ENCODE results near the gene SH3BP4. TPM values are rescaled to one million over a fixed set of nuclear protein-coding genes. Genes with fewer than 3 reads are reported as not detected.

Gene SH3BP4
- polyA plus RNA-seq, 4 donors: 3.6 to 36.7 (median 17.4) TPM

- Histone ChIP-seq H3K4me1 (ENCODE audit: control insufficient read depth in 3 of 3, insufficient read depth in 2 of 3, low read depth in 1 of 3, low read length in 2 of 3) (peaks cover 4 to 5% (median 5%) of the 10 kb centered on the region in 3 donors), H3K9me3 (ENCODE audit: control insufficient read depth in 2 of 2, insufficient read depth in 1 of 2, low read depth in 1 of 2, low read length in 1 of 2) (no peaks in the 10 kb centered on the region), H3K36me3 (ENCODE audit: control insufficient read depth in 3 of 3, insufficient read depth in 2 of 3, low read depth in 1 of 3, low read length in 3 of 3) (peaks cover 0 to 53% (median 0%) of the 10 kb centered on the region in 3 donors), H3K4me3 (ENCODE audit: low read depth in 1 of 3, low read length in 3 of 3) (no peak overlapping the region), H3K27me3 (ENCODE audit: control insufficient read depth in 3 of 3, insufficient read depth in 3 of 3, low read length in 3 of 3) (no peaks in the 10 kb centered on the region), H3K27ac (ENCODE audit: low read depth in 1 of 3, low read length in 2 of 3) (no peak overlapping the region)
- DNase-seq (no peak), FAIRE-seq (no peak)
- WGBS, 3 donors: 44 to 57% (median 46%) methylated on average over 4 of the region's 4 CpGs
These were observed 79.1 kb downstream of the SH3BP4 start for GRCh38 chr2:235030936-235031335.

GRCh38 chr2:235031686-235032373 is 80.0 kb downstream of the SH3BP4 start:
- no peak overlapping the region for H3K4me3 ChIP-seq (ENCODE audit: low read depth in 1 of 3, low read length in 3 of 3)
- H3K27ac ChIP-seq (ENCODE audit: low read depth in 1 of 3, low read length in 2 of 3): no peak overlapping the region
- WGBS, 3 donors: 79 to 89% (median 79%) methylated on average over 16 of the region's 16 CpGs
- DNase-seq (no peak), FAIRE-seq (no peak)
- peaks cover 0 to 5% (median under 1%) of the 10 kb centered on the region in 3 donors for H3K4me1 ChIP-seq (ENCODE audit: control insufficient read depth in 3 of 3, insufficient read depth in 2 of 3, low read depth in 1 of 3, low read length in 2 of 3)
- H3K9me3 ChIP-seq (ENCODE audit: control insufficient read depth in 2 of 2, insufficient read depth in 1 of 2, low read depth in 1 of 2, low read length in 1 of 2): no peaks in the 10 kb centered on the region
- H3K36me3 ChIP-seq (ENCODE audit: control insufficient read depth in 3 of 3, insufficient read depth in 2 of 3, low read depth in 1 of 3, low read length in 3 of 3): peaks cover 0 to 56% (median 0%) of the 10 kb centered on the region in 3 donors
- no peaks in the 10 kb centered on the region for H3K27me3 ChIP-seq (ENCODE audit: control insufficient read depth in 3 of 3, insufficient read depth in 3 of 3, low read length in 3 of 3)

GRCh38 chr2:235032466-235032865 is 80.6 kb downstream of the SH3BP4 start:
- FAIRE-seq (no peak), DNase-seq (no peak)
- Histone ChIP-seq H3K9me3 (ENCODE audit: control insufficient read depth in 2 of 2, insufficient read depth in 1 of 2, low read depth in 1 of 2, low read length in 1 of 2) (no peaks in the 10 kb centered on the region), H3K27me3 (ENCODE audit: control insufficient read depth in 3 of 3, insufficient read depth in 3 of 3, low read length in 3 of 3) (no peaks in the 10 kb centered on the region), H3K4me3 (ENCODE audit: low read depth in 1 of 3, low read length in 3 of 3) (no peak overlapping the region), H3K27ac (ENCODE audit: low read depth in 1 of 3, low read length in 2 of 3) (no peak overlapping the region), H3K4me1 (ENCODE audit: control insufficient read depth in 3 of 3, insufficient read depth in 2 of 3, low read depth in 1 of 3, low read length in 2 of 3) (peaks cover 0 to 2% (median 0%) of the 10 kb centered on the region in 3 donors), H3K36me3 (ENCODE audit: control insufficient read depth in 3 of 3, insufficient read depth in 2 of 3, low read depth in 1 of 3, low read length in 3 of 3) (peaks cover 0 to 56% (median 0%) of the 10 kb centered on the region in 3 donors)
- 93 to 94% (median 93%) methylated on average over 16 of the region's 16 CpGs for WGBS, 3 donors

- no peaks in the 10 kb centered on the region for H3K4me1 ChIP-seq (ENCODE audit: control insufficient read depth in 3 of 3, insufficient read depth in 2 of 3, low read depth in 1 of 3, low read length in 2 of 3)
- DNase-seq (no peak), FAIRE-seq (no peak)
- 81 to 90% (median 89%) methylated on average over 10 of the region's 10 CpGs for WGBS, 3 donors
- H3K9me3 ChIP-seq (ENCODE audit: control insufficient read depth in 2 of 2, insufficient read depth in 1 of 2, low read depth in 1 of 2, low read length in 1 of 2): no peaks in the 10 kb centered on the region
- no peaks in the 10 kb centered on the region for H3K27me3 ChIP-seq (ENCODE audit: control insufficient read depth in 3 of 3, insufficient read depth in 3 of 3, low read length in 3 of 3)
- no peak overlapping the region for H3K4me3 ChIP-seq (ENCODE audit: low read depth in 1 of 3, low read length in 3 of 3)
- peaks cover 0 to 55% (median 0%) of the 10 kb centered on the region in 3 donors for H3K36me3 ChIP-seq (ENCODE audit: control insufficient read depth in 3 of 3, insufficient read depth in 2 of 3, low read depth in 1 of 3, low read length in 3 of 3)
- no peak overlapping the region for H3K27ac ChIP-seq (ENCODE audit: low read depth in 1 of 3, low read length in 2 of 3)
These were observed 81.1 kb downstream of the SH3BP4 start for GRCh38 chr2:235032949-235033348.

GRCh38 chr2:235034265-235035118 is 82.7 kb downstream of the SH3BP4 start:
- Histone ChIP-seq H3K4me3 (ENCODE audit: low read depth in 1 of 3, low read length in 3 of 3) (no peak overlapping the region), H3K36me3 (ENCODE audit: control insufficient read depth in 3 of 3, insufficient read depth in 2 of 3, low read depth in 1 of 3, low read length in 3 of 3) (peaks cover 0 to 54% (median 0%) of the 10 kb centered on the region in 3 donors), H3K9me3 (ENCODE audit: control insufficient read depth in 2 of 2, insufficient read depth in 1 of 2, low read depth in 1 of 2, low read length in 1 of 2) (no peaks in the 10 kb centered on the region), H3K27ac (ENCODE audit: low read depth in 1 of 3, low read length in 2 of 3) (no peak overlapping the region), H3K27me3 (ENCODE audit: control insufficient read depth in 3 of 3, insufficient read depth in 3 of 3, low read length in 3 of 3) (no peaks in the 10 kb centered on the region), H3K4me1 (ENCODE audit: control insufficient read depth in 3 of 3, insufficient read depth in 2 of 3, low read depth in 1 of 3, low read length in 2 of 3) (no peaks in the 10 kb centered on the region)
- DNase-seq (no peak), FAIRE-seq (no peak)
- 88 to 93% (median 91%) methylated on average over 30 of the region's 30 CpGs for WGBS, 3 donors

GRCh38 chr2:235037604-235038166 is 85.9 kb downstream of the SH3BP4 start:
- 90 to 93% (median 91%) methylated on average over 8 of the region's 8 CpGs for WGBS, 3 donors
- DNase-seq: no peak

GRCh38 chr2:235041221-235041917 is 89.6 kb downstream of the SH3BP4 start:
- 89 to 92% (median 90%) methylated on average over 31 of the region's 31 CpGs for WGBS, 3 donors
- H3K27me3 ChIP-seq (ENCODE audit: control insufficient read depth in 3 of 3, insufficient read depth in 3 of 3, low read length in 3 of 3): no peaks in the 10 kb centered on the region
- no peak for FAIRE-seq
- DNase-seq: no peak
- H3K27ac ChIP-seq (ENCODE audit: low read depth in 1 of 3, low read length in 2 of 3): no peak overlapping the region
- no peaks in the 10 kb centered on the region for H3K9me3 ChIP-seq (ENCODE audit: control insufficient read depth in 2 of 2, insufficient read depth in 1 of 2, low read depth in 1 of 2, low read length in 1 of 2)
- no peaks in the 10 kb centered on the region for H3K4me1 ChIP-seq (ENCODE audit: control insufficient read depth in 3 of 3, insufficient read depth in 2 of 3, low read depth in 1 of 3, low read length in 2 of 3)
- no peak overlapping the region for H3K4me3 ChIP-seq (ENCODE audit: low read depth in 1 of 3, low read length in 3 of 3)
- peaks cover 0 to 69% (median 5%) of the 10 kb centered on the region in 3 donors for H3K36me3 ChIP-seq (ENCODE audit: control insufficient read depth in 3 of 3, insufficient read depth in 2 of 3, low read depth in 1 of 3, low read length in 3 of 3)

More at GRCh38 chr2:235037604-235038166, 85.9 kb downstream of the SH3BP4 start:
- peaks cover 0 to 59% (median 5%) of the 10 kb centered on the region in 3 donors for H3K36me3 ChIP-seq (ENCODE audit: control insufficient read depth in 3 of 3, insufficient read depth in 2 of 3, low read depth in 1 of 3, low read length in 3 of 3)
- H3K4me3 ChIP-seq (ENCODE audit: low read depth in 1 of 3, low read length in 3 of 3): no peak overlapping the region
- H3K4me1 ChIP-seq (ENCODE audit: control insufficient read depth in 3 of 3, insufficient read depth in 2 of 3, low read depth in 1 of 3, low read length in 2 of 3): no peaks in the 10 kb centered on the region
- H3K27ac ChIP-seq (ENCODE audit: low read depth in 1 of 3, low read length in 2 of 3): no peak overlapping the region
- no peaks in the 10 kb centered on the region for H3K27me3 ChIP-seq (ENCODE audit: control insufficient read depth in 3 of 3, insufficient read depth in 3 of 3, low read length in 3 of 3)
- FAIRE-seq: no peak
- H3K9me3 ChIP-seq (ENCODE audit: control insufficient read depth in 2 of 2, insufficient read depth in 1 of 2, low read depth in 1 of 2, low read length in 1 of 2): no peaks in the 10 kb centered on the region

All from small intestine (tissue), 7 donors.